IMR-90 (cell line): ENCODE measurements around the gene KIF15. TPM values are rescaled to one million over a fixed set of nuclear protein-coding genes. Genes with fewer than 3 reads are reported as not detected.

Experiments used
- ATAC-seq: fragments of 200-7000 bp; cut with Tn5 transposase; 2 replicates; pipeline ENCODE4 v1.9.1; 2020; ENCODE audit warnings: low read depth, mild to moderate bottlenecking, moderate library complexity
- BruUV-seq: library from RNA; stranded (reverse); fragments of 400-500 nt; replicated peaks from 2 replicates; lab custom pipeline; 2021; lab: Mats Ljungman, UMichigan
- CTCF ChIA-PET: fragments of 300-600 bp; formaldehyde crosslinking; extraction: SDS; loops from one replicate; lab custom pipeline; 2021; ENCODE audit warnings: antibody characterized with exemption; lab: Yijun Ruan, JAX
- POLR2A ChIA-PET: fragments of 300-600 bp; sonication (Branson Sonifier 250); formaldehyde crosslinking; loops from one replicate; lab custom pipeline; 2022; ENCODE audit warnings: antibody characterized with exemption; ENCODE audit not compliant: unreplicated experiment; lab: Charles Lee
- DNase-seq: peaks from one replicate; pipeline ENCODE4 v3.0.0; 2013
- H2AFZ ChIP-seq: replicated peaks from 2 replicates; pipeline ENCODE3; 2013; ENCODE audit warnings: low read length, mild to moderate bottlenecking; ENCODE audit not compliant: poor library complexity
- H2AK5ac ChIP-seq: 2 replicates; pipeline ENCODE4 v1.6.1; 2013; ENCODE audit warnings: low read depth, low read length, inconsistent platforms
- H2AK9ac ChIP-seq: replicated peaks from 2 replicates; pipeline ENCODE3; 2013; ENCODE audit warnings: mild to moderate bottlenecking, low read depth, low read length, moderate library complexity; ENCODE audit not compliant: poor library complexity
- H2BK120ac ChIP-seq: 2 replicates; pipeline ENCODE4 v1.6.1; 2013; ENCODE audit warnings: low read depth, low read length, inconsistent platforms
- H2BK15ac ChIP-seq: 3 replicates; pipeline ENCODE4 v1.6.1; 2013; ENCODE audit warnings: low read depth, low read length, inconsistent platforms
- H2BK20ac ChIP-seq: 2 replicates; pipeline ENCODE4 v1.6.1; 2013; ENCODE audit warnings: low read depth, mild to moderate bottlenecking, inconsistent platforms, low read length, moderate library complexity
- H2BK5ac ChIP-seq: 2 replicates; pipeline ENCODE4 v1.6.1; 2013; ENCODE audit warnings: mild to moderate bottlenecking, low read depth, low read length, inconsistent platforms; ENCODE audit not compliant: poor library complexity, severe bottlenecking
- H3K14ac ChIP-seq: replicated peaks from 2 replicates; pipeline ENCODE4 v1.6.1; 2013; ENCODE audit warnings: low read depth, low read length, inconsistent platforms
- H3K18ac ChIP-seq: 2 replicates; pipeline ENCODE4 v1.6.1; 2013; ENCODE audit warnings: low read depth, low read length, control low read depth
- H3K23ac ChIP-seq: 2 replicates; pipeline ENCODE4 v1.6.1; 2013; ENCODE audit warnings: low read depth, low read length, inconsistent platforms
- H3K27ac ChIP-seq: 2 replicates; pipeline ENCODE4 v1.5.1; 2013; ENCODE audit warnings: mild to moderate bottlenecking, control low read depth, low read length; ENCODE audit not compliant: insufficient read depth
- H3K27me3 ChIP-seq: 2 replicates; pipeline ENCODE4 v1.6.1; 2013; ENCODE audit warnings: low read length; ENCODE audit not compliant: control insufficient read depth, insufficient read depth
- H3K36me3 ChIP-seq: 2 replicates; pipeline ENCODE4 v1.6.1; 2013; ENCODE audit warnings: low read length, mixed read lengths; ENCODE audit not compliant: control insufficient read depth, insufficient read depth
- H3K4ac ChIP-seq: 2 replicates; pipeline ENCODE4 v1.6.1; 2013; ENCODE audit warnings: low read depth, low read length, inconsistent platforms
- H3K4me1 ChIP-seq: 2 replicates; pipeline ENCODE4 v1.6.1; 2013; ENCODE audit warnings: low read length, mixed read lengths; ENCODE audit not compliant: control insufficient read depth, insufficient read depth
- H3K4me2 ChIP-seq: 2 replicates; pipeline ENCODE4 v1.6.1; 2013; ENCODE audit warnings: low read depth, mild to moderate bottlenecking, control low read depth, low read length, moderate library complexity
- H3K4me3 ChIP-seq: 2 replicates; pipeline ENCODE4 v1.5.1; 2013; ENCODE audit warnings: low read depth, mild to moderate bottlenecking, control low read depth, low read length, moderate library complexity; ENCODE audit not compliant: insufficient read depth
- H3K56ac ChIP-seq: 2 replicates; pipeline ENCODE4 v1.6.1; 2013; ENCODE audit warnings: low read length, inconsistent platforms; ENCODE audit not compliant: insufficient read depth; ENCODE audit errors: extremely low read depth
- H3K79me1 ChIP-seq, 2 experiments: 2 replicates each; pipeline ENCODE4 v1.6.1; 2013; ENCODE audit warnings: low read length in 2 of 2, inconsistent platforms in 1 of 2, low read depth in 1 of 2
- H3K9ac ChIP-seq: 2 replicates; pipeline ENCODE4 v1.6.1; 2013; ENCODE audit warnings: low read depth, low read length, control low read depth
- H3K9me1 ChIP-seq: 2 replicates; pipeline ENCODE4 v1.6.1; 2013; ENCODE audit warnings: low read length, inconsistent platforms; ENCODE audit not compliant: insufficient read depth
- H3K9me3 ChIP-seq: 2 replicates; pipeline ENCODE4 v1.6.1; 2013; ENCODE audit warnings: low read length; ENCODE audit not compliant: control insufficient read depth, insufficient read depth
- H4K20me1 ChIP-seq: 2 replicates; pipeline ENCODE4 v1.6.1; 2013; ENCODE audit warnings: low read length, inconsistent platforms; ENCODE audit not compliant: insufficient read depth
- H4K5ac ChIP-seq: 2 replicates; pipeline ENCODE4 v1.6.1; 2013; ENCODE audit warnings: mild to moderate bottlenecking, low read depth, low read length, control low read depth
- H4K8ac ChIP-seq, 2 experiments: 2 replicates each; pipeline ENCODE4 v1.6.1; 2013; ENCODE audit warnings: low read depth in 2 of 2, low read length in 2 of 2, control low read depth in 1 of 2, inconsistent platforms in 1 of 2
- H4K91ac ChIP-seq: 2 replicates; pipeline ENCODE4 v1.6.1; 2013; ENCODE audit warnings: low read depth, low read length, inconsistent platforms; ENCODE audit not compliant: insufficient read depth
- BHLHE40 ChIP-seq: fragments of 150-350 bp; IDR thresholded peaks from 2 replicates; pipeline ENCODE4 v1.6.1; 2016; ENCODE audit warnings: mild to moderate bottlenecking, low read depth, low read length
- MXI1 ChIP-seq: IDR thresholded peaks from 2 replicates; pipeline ENCODE4 v1.6.1; 2012; ENCODE audit warnings: low read depth, mild to moderate bottlenecking, low read length, moderate library complexity, borderline replicate concordance
- NFE2L2 ChIP-seq: fragments of 150-350 bp; IDR thresholded peaks from 2 replicates; pipeline ENCODE4 v1.6.1; 2016; ENCODE audit warnings: low read depth, mild to moderate bottlenecking, low read length
- RAD21 ChIP-seq: IDR thresholded peaks from 2 replicates; pipeline ENCODE4 v1.6.1; 2012; ENCODE audit warnings: low read length, improper control_type of control experiment
- RCOR1 ChIP-seq: IDR thresholded peaks from 2 replicates; pipeline ENCODE4 v1.6.1; 2012; ENCODE audit warnings: mild to moderate bottlenecking, low read length, improper control_type of control experiment; ENCODE audit not compliant: insufficient replicate concordance
- SMC3 ChIP-seq: fragments of 150-350 bp; IDR thresholded peaks from 2 replicates; pipeline ENCODE4 v1.6.1; 2016; ENCODE audit warnings: low read depth, mild to moderate bottlenecking, antibody characterized with exemption, low read length, moderate library complexity
- WGBS, 2 experiments: methylation state at CpG; one replicate each; pipeline versions ENCODE4 v1.1.5 to v1.1.7; 2013; ENCODE audit warnings: missing lambda C conversion rate in 2 of 2; ENCODE audit not compliant: insufficient read length in 1 of 2; ENCODE audit errors: extremely low coverage in 2 of 2; 5-methylcytosine and 5-hydroxymethylcytosine counted together
- dilution Hi-C: fragments of 300-500 bp; cut with HindIII; formaldehyde crosslinking; loops from one replicate; pipeline ENCODE4 v1.14.3; 2018; ENCODE audit warnings: low sequenced_read_pairs; ENCODE audit not compliant: unreplicated experiment
- in situ Hi-C: fragments of 300-500 bp; cut with MboI; formaldehyde crosslinking; loops from 3 replicates; pipeline ENCODE4 v1.14.3; 2019; ENCODE audit warnings: low sequenced_read_pairs, inconsistent platforms, mixed read lengths
- intact Hi-C: fragments of 100-400 bp; cut with micrococcal nuclease; formaldehyde crosslinking; loops from 2 replicates; pipeline ENCODE4 v1.10.0; 2022
- polyA plus RNA-seq, 3 experiments: library from polyadenylated mRNA; depleted of rRNA; stranded (reverse); fragments of >200 nt; gene quantifications; 2 replicates each; pipeline ENCODE4 v1.2.3, GENCODE V29; 2012; ENCODE audit warnings: low replicate concordance in 1 of 3
- total RNA-seq: library from RNA; depleted of rRNA; stranded (reverse); fragments of >200 nt; gene quantifications from 2 replicates; pipeline ENCODE4 v1.2.3, GENCODE V29; 2012
- TF ChIP-seq, protein P1 (sequence below): fragments of 150-350 bp; IDR thresholded peaks from 2 replicates; pipeline ENCODE4 v1.6.1; 2016; ENCODE audit warnings: low read depth, mild to moderate bottlenecking, low read length, moderate library complexity, borderline replicate concordance

KIF15 gene
- total and polyA plus RNA-seq, 2 of the 4 experiments (the other 2 are of a cell fraction), result 3.7 to 8.4 TPM

DNA sequence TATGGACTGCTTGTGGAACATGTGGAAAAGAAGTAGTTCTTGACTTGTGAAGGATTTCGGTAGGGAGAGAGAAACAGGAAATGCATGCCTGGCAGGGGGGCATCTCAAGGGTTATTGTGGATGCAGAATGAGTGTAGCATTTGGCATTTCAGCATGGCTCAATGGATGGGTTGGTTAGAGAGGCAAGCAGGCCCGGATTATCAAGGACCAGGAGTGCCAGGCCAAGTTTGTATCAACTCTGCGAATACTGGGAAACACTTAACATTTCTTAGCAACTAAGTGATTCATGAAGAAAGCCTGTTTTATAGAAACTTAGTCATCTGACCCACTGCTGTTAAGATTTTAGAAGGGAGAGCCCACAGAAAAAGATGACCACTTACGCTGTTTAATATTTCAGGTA lies 33.6 kb downstream of the KIF15 start:
- intact Hi-C loops (no loop called here), in situ Hi-C loops (no loop called here), dilution Hi-C loops (no loop called here)
- H2AK5ac ChIP-seq, result no peak overlapping the region
- H2AK9ac ChIP-seq, result no peak overlapping the region
- no peak overlapping the region for H2BK5ac ChIP-seq
- BruUV-seq, result no TSS peak
- H2AFZ ChIP-seq, result no peak overlapping the region
- no peak overlapping the region for H3K14ac ChIP-seq
- POLR2A ChIA-PET, result no interaction called here
- CTCF ChIA-PET, result no interaction called here
- H3K36me3 ChIP-seq, result peaks cover 7% of the 10 kb centered on the region
- H3K27me3 ChIP-seq, result no peaks in the 10 kb centered on the region
- H3K9me1 ChIP-seq, result 0 out of 2 replicates have a peak, but pooled peaks cover 2% of the 10 kb centered on the region
- H3K9me3 ChIP-seq, result no peaks in the 10 kb centered on the region
- H3K18ac ChIP-seq, result no peak overlapping the region
- H3K9ac ChIP-seq, result no peak overlapping the region
- no peak overlapping the region for H4K8ac ChIP-seq
- H2BK20ac ChIP-seq, result no peak overlapping the region
- H4K91ac ChIP-seq, result no peak overlapping the region
- no peak overlapping the region for H3K4ac ChIP-seq
- ATAC-seq, result peak; percentile 59
- no peaks in the 10 kb centered on the region for H4K20me1 ChIP-seq
- 0 out of 4 replicates have a peak, but pooled peaks cover 0 to 3% of the 10 kb centered on the region in 2 experiments for H3K79me1 ChIP-seq
- no peak overlapping the region for H3K27ac ChIP-seq
- no peak overlapping the region for H2BK120ac ChIP-seq
- TF ChIP-seq, protein P1, sequence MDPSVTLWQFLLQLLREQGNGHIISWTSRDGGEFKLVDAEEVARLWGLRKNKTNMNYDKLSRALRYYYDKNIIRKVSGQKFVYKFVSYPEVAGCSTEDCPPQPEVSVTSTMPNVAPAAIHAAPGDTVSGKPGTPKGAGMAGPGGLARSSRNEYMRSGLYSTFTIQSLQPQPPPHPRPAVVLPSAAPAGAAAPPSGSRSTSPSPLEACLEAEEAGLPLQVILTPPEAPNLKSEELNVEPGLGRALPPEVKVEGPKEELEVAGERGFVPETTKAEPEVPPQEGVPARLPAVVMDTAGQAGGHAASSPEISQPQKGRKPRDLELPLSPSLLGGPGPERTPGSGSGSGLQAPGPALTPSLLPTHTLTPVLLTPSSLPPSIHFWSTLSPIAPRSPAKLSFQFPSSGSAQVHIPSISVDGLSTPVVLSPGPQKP, result no peak
- no peak for TF ChIP-seq NFE2L2
- no peak for TF ChIP-seq BHLHE40
- no peak for TF ChIP-seq RAD21
- no peak for TF ChIP-seq MXI1
- TF ChIP-seq SMC3, result no peak
- no peak for TF ChIP-seq RCOR1
- H2BK15ac ChIP-seq, result no peak overlapping the region
- H4K5ac ChIP-seq, result no peak overlapping the region
- H3K4me2 ChIP-seq, result no peak overlapping the region
- no CpG with 5 or more reads among the region's 4 CpGs for WGBS, 2 experiments
- no peak overlapping the region for H3K4me3 ChIP-seq
- H3K4me1 ChIP-seq, result no peaks in the 10 kb centered on the region
- no peak overlapping the region for H3K23ac ChIP-seq
- H3K56ac ChIP-seq, result no peak overlapping the region
- peak; percentile 41 for DNase-seq
